Adrenal gland (tissue), 5 donors: ENCODE measurements around the gene ZNF337.

ENCODE experiments used
- CTCF ChIP-seq, 6 experiments: fragments of 450-650 bp in 4 of 6; fragments of 200-600 bp in 2 of 6; sonication (generic) in 1 of 6; IDR thresholded peaks; 1 replicate in 5 of 6; 2 replicates in 1 of 6; pipeline versions ENCODE4 v1.5.1 to v1.8.0; 2016 to 2021; ENCODE audit warnings: antibody characterized with exemption in 6 of 6, mild to moderate bottlenecking in 2 of 6, moderate library complexity in 1 of 6
- POLR2A ChIP-seq, 2 donors: fragments of 450-650 bp; IDR thresholded peaks; one replicate each; pipeline ENCODE4 v1.6.1; 2017; ENCODE audit warnings: antibody characterized with exemption in 2 of 2, mild to moderate bottlenecking in 2 of 2, moderate library complexity in 1 of 2
- donor health status: DM: no; HTN: no; CAD: no.

GRCh38 chr20:25685276-25686080, 11.2 kb downstream of the ZNF337 start:
- TF ChIP-seq POLR2A (IDR thresholded peaks at IDR 0.05) (no peak), CTCF (IDR thresholded peaks at IDR 0.05) (no peak)
